Medulla oblongata (tissue), 1 donor: Measurements from ENCODE around the gene NISCH.

ENCODE experiments used
- DNase-seq: peaks from one replicate; pipeline ENCODE4 v3.0.0-alpha.2; 2015; ENCODE audit errors: extremely low spot score

Gene NISCH

GRCh38 chr3:52435246-52436101 lies 19.9 kb upstream of the NISCH start:
- no peak for DNase-seq

- DNase-seq: no peak
Measured at GRCh38 chr3:52436500-52437149, 18.8 kb upstream of the NISCH start.

GRCh38 chr3:52437326-52438103 lies 17.9 kb upstream of the NISCH start:
- no peak for DNase-seq

GRCh38 chr3:52438104-52438376 lies 17.4 kb upstream of the NISCH start:
- DNase-seq: no peak

GRCh38 chr3:52438579-52439425 lies 16.6 kb upstream of the NISCH start:
- DNase-seq: no peak

- no peak for DNase-seq
Measured at GRCh38 chr3:52439426-52440248, 15.8 kb upstream of the NISCH start.

- no peak for DNase-seq
Measured at GRCh38 chr3:52440249-52440551, 15.2 kb upstream of the NISCH start.

GRCh38 chr3:52440671-52441070 lies 14.7 kb upstream of the NISCH start:
- no peak for DNase-seq

GRCh38 chr3:52441091-52441771 lies 14.2 kb upstream of the NISCH start:
- no peak for DNase-seq

- no peak for DNase-seq
Measured at GRCh38 chr3:52441772-52442332, 13.6 kb upstream of the NISCH start.

GRCh38 chr3:52442409-52443267 lies 12.8 kb upstream of the NISCH start:
- DNase-seq: no peak

GRCh38 chr3:52443268-52443610 lies 12.2 kb upstream of the NISCH start:
- no peak for DNase-seq

- DNase-seq: no peak
Measured at GRCh38 chr3:52443791-52444687, 11.4 kb upstream of the NISCH start.

- DNase-seq: no peak
Measured at GRCh38 chr3:52444860-52445793, 10.3 kb upstream of the NISCH start, which contains the start of gene SEMA3G. Gene SEMA3G, minus strand, starts transcription at chr3:52445103. Its CDS starts 76 bp downstream, at chr3:52445027.

GRCh38 chr3:52446042-52446441 lies 9.4 kb upstream of the NISCH start:
- DNase-seq: no peak

GRCh38 chr3:52446631-52447511 lies 8.5 kb upstream of the NISCH start:
- peak; percentile 64 for DNase-seq
